ENCODE results near the gene OR4D9. TPM values are rescaled to one million over a fixed set of nuclear protein-coding genes. Genes with fewer than 3 reads are reported as not detected.

The OR4D9 gene
- total RNA-seq, 1 donor = not detected

DNA sequence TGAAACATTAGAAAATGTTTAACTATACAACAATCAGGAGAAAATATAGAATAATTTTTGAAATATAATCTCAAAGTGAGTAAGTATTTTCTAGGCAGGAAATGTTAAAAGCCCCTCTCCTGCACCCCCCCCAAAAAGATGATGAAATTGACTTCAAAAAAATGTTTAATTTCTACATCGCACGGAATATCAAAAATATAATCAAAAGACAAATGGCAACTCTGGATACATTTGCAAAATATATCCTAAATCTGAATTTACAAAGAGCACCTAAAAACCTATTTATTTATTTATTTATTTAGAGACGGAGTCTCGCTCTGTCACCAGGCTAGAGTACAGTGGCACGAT is 36.9 kb downstream of the OR4D9 start:
- no peak overlapping the region for H3K4me3 ChIP-seq (ENCODE audit: low read depth, low read length)
- no peak for DNase-seq (ENCODE audit: low read depth)
- TF ChIP-seq, protein P1, sequence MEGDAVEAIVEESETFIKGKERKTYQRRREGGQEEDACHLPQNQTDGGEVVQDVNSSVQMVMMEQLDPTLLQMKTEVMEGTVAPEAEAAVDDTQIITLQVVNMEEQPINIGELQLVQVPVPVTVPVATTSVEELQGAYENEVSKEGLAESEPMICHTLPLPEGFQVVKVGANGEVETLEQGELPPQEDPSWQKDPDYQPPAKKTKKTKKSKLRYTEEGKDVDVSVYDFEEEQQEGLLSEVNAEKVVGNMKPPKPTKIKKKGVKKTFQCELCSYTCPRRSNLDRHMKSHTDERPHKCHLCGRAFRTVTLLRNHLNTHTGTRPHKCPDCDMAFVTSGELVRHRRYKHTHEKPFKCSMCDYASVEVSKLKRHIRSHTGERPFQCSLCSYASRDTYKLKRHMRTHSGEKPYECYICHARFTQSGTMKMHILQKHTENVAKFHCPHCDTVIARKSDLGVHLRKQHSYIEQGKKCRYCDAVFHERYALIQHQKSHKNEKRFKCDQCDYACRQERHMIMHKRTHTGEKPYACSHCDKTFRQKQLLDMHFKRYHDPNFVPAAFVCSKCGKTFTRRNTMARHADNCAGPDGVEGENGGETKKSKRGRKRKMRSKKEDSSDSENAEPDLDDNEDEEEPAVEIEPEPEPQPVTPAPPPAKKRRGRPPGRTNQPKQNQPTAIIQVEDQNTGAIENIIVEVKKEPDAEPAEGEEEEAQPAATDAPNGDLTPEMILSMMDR (IDR thresholded peaks at IDR 0.05; ENCODE audit: insufficient read depth, low read length) = no peak

- H3K4me3 ChIP-seq (ENCODE audit: low read depth, low read length) = peak overlapping the region; percentile 66
- TF ChIP-seq, protein P1 (IDR thresholded peaks at IDR 0.05; ENCODE audit: insufficient read depth, low read length) = peak; percentile 56
- peak; percentile 95 for DNase-seq (ENCODE audit: low read depth)
Measured at GRCh38 chr11:59550368-59550841, 39.1 kb downstream of the OR4D9 start.

DNA sequence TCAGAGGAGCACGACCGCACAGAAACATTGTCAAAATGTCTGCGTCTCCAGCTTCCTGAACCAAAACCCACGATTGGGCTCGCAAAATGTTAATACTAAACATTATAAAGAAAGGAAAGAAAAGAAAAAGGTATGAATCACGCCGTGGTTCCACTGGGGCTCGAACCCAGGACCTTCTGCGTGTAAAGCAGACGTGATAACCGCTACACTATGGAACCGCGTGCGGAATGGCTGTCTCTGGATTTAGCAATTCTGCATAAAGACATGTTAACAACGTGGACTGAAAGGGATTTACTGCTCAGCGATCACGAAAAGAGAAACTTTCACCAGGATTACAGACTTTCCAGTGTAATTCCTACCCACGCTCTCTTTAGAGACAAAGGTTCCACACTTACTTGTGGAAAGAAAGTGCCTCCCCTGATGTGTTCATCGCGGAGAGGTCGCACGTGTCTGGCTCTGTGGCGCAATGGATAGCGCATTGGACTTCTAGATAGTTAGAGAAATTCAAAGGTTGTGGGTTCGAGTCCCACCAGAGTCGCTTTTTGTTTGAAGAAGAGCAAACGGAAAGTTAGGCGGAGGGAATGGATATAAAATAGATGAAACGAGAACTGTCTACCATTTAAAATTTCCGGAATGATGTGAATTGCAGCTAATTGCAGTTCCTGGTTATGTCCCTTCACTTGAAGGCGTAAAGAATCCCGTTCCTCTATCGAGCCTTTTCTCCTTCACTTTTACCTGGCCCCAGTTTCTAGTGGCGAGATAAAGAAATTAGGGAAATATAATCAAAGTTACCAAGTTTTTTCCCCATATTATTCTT is 39.7 kb downstream of the OR4D9 start:
- TF ChIP-seq, protein P1 (IDR thresholded peaks at IDR 0.05; ENCODE audit: insufficient read depth, low read length) = no peak
- DNase-seq (ENCODE audit: low read depth) = peak; percentile 96
- peak overlapping the region; percentile 66 for H3K4me3 ChIP-seq (ENCODE audit: low read depth, low read length)

DNA sequence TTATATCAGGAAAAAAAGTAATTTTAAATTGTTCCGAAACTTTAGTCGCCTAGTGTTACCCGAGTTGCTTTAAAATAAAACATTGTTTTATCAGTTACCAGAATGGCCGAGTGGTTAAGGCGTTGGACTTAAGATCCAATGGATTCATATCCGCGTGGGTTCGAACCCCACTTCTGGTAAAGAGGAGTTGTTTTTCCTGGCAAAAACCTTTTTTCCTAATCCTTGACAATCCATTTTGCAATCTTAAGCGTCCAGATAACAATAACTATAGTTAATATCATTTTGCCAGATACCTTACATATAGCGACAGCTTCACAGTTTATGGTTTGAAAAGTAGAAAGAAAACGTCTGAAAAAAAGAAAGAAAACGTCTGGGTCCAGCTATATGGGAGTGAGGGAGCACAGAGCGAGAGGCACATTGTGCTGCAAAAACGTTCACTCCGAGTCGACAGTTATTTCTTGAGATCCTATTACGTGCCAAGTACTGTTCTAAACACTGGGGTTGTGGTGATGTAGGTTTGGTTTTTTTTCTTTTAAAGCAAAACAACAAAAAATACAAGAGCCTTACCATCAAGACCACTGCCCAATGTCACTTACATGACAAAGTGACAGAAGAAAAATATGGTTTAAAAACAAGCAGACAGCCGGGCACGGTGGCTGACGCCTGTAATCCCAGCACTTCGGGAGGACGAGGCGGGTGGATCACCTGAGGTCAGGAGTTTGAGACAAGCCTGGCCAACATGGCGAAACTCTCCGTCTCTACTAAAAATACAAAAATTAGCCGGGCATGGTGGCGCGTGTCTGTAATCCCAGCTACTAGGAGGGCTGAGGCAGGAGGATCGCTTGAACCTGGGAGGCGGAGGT is 40.6 kb downstream of the OR4D9 start:
- TF ChIP-seq, protein P1 (IDR thresholded peaks at IDR 0.05; ENCODE audit: insufficient read depth, low read length) = no peak
- peak; percentile 94 for DNase-seq (ENCODE audit: low read depth)
- H3K4me3 ChIP-seq (ENCODE audit: low read depth, low read length) = peak overlapping the region; percentile 66

DNA sequence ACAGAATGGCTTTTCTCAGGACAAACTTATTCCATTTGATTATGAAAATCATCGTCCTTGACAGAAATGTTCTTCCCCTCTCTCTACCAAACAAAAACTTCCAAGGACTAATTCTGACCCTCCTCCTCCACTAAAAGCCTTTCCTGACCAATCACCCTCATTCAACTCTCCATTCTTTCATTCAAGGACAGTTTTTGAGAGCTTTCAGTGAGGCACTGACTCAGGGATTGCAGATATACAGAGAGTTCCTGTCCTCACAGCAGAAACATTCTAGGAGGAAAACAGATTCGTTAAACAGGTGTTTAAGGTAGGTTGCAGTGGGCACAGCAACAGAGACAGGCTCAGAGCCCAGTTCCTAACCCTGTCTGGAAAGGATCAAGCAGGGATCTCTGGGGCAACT is 41.5 kb downstream of the OR4D9 start:
- TF ChIP-seq, protein P1 (IDR thresholded peaks at IDR 0.05; ENCODE audit: insufficient read depth, low read length) = no peak
- DNase-seq (ENCODE audit: low read depth) = no peak

DNA sequence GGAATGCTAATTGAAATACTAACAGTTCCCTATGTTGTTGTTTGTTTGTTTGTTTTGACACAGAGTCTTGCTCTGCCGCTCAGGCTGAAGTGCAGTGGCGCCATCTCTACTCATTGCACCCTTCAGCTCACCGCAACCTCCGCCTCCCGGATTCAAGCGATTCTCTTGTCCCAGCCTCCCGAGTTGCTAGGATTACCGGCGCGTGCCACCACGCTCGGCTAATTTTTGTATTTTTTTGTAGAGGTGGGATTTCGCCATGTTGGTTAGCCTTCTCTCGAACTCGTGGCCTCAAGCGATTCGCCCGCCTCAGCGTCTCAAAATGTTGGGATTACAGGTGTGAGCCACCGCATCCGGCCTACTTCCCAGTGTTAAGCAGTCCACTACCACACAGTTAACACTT is 42.0 kb downstream of the OR4D9 start:
- TF ChIP-seq, protein P1 (IDR thresholded peaks at IDR 0.05; ENCODE audit: insufficient read depth, low read length) = no peak
- H3K4me3 ChIP-seq (ENCODE audit: low read depth, low read length) = no peak overlapping the region
- no peak for DNase-seq (ENCODE audit: low read depth)

More for the DNA sequence above, 41.5 kb downstream of the OR4D9 start:
- no peak overlapping the region for H3K4me3 ChIP-seq (ENCODE audit: low read depth, low read length)
